Fibroblast of skin of left biceps (primary cell): ENCODE results near the gene LCN15.
"Not testable (repeated sequence)": the region's sequence is repeated elsewhere in the genome, so short reads cannot be mapped to it uniquely, and the experiment has no call there.

Experiments
- DNase-seq, 2 experiments: peaks; one replicate each; pipeline ENCODE4 v3.0.0-alpha.2; 2013; ENCODE audit warnings: low read depth in 2 of 2

Gene LCN15

GRCh38 chr9:136775191-136775590 lies 10.9 kb upstream of the LCN15 start:
- DNase-seq = no peak

GRCh38 chr9:136774416-136775045 lies 10.2 kb upstream of the LCN15 start:
- no peak for DNase-seq

GRCh38 chr9:136773386-136774044 lies 9.2 kb upstream of the LCN15 start:
- DNase-seq = no peak

- no peak for DNase-seq
These were observed 7.6 kb upstream of the LCN15 start for GRCh38 chr9:136771907-136772415.

- DNase-seq = no peak
These were observed 5.4 kb upstream of the LCN15 start for GRCh38 chr9:136769710-136770191.

- DNase-seq = not testable (repeated sequence)
These were observed 2.2 kb upstream of the LCN15 start for GRCh38 chr9:136766410-136767120.

- not testable (repeated sequence) for DNase-seq
These were observed 1.6 kb upstream of the LCN15 start for GRCh38 chr9:136765745-136766409.

GRCh38 chr9:136765041-136765440 lies 723 bp upstream of the LCN15 start:
- no peak for DNase-seq

GRCh38 chr9:136763649-136764035 lies 676 bp downstream of the LCN15 start:
- no peak for DNase-seq

GRCh38 chr9:136762915-136763648 lies 1.2 kb downstream of the LCN15 start:
- DNase-seq = no peak

GRCh38 chr9:136762221-136762691 lies 2.1 kb downstream of the LCN15 start:
- no peak for DNase-seq

GRCh38 chr9:136761545-136761981 lies 2.8 kb downstream of the LCN15 start:
- no peak for DNase-seq

GRCh38 chr9:136760834-136761544 lies 3.3 kb downstream of the LCN15 start:
- DNase-seq = not testable (repeated sequence)

GRCh38 chr9:136760424-136760823 lies 3.9 kb downstream of the LCN15 start:
- no peak for DNase-seq

GRCh38 chr9:136759436-136760325 lies 4.6 kb downstream of the LCN15 start:
- no peak for DNase-seq

GRCh38 chr9:136759001-136759400 lies 5.3 kb downstream of the LCN15 start:
- DNase-seq = no peak

GRCh38 chr9:136757751-136758140 lies 6.6 kb downstream of the LCN15 start:
- DNase-seq = no peak

- no peak for DNase-seq
These were observed 7.0 kb downstream of the LCN15 start for GRCh38 chr9:136757328-136757727.

GRCh38 chr9:136756836-136757235 lies 7.5 kb downstream of the LCN15 start:
- no peak for DNase-seq

GRCh38 chr9:136756134-136756438 lies 8.2 kb downstream of the LCN15 start:
- no peak for DNase-seq
